Fibroblast of skin of back (primary cell): Measurements from ENCODE around the gene KANSL1L.

ENCODE experiments used
- DNase-seq: peaks from one replicate; pipeline ENCODE4 v3.0.0-alpha.2; 2013

Gene KANSL1L

DNA sequence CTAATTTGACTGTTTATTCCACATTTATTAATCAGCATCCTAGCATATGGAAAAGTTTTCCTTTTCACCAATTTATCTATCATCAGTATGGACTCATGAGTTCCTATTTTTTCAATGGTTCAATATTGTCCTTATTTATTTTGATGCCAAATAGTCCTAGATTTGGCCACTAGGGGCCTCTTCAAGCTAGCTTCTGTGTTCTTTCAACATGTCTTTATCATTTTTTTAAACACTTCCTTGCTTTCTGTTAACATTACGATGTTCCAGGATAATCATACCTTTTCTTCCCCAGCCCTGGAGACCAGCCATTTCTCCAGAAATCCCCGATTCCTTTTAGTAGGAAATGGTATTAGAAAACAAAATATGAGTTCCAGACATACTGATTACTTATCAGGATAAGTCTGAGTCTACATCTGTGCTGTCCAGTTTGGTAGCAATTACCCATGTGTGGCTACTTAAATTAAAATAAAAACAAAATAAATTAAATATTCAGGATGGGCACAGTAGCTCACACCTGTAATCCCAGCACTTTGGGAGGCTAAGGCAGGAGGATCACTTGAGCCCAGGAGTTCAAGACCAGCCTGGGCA, 98.2 kb downstream of the KANSL1L start:
- peak; percentile 49 for DNase-seq

DNA sequence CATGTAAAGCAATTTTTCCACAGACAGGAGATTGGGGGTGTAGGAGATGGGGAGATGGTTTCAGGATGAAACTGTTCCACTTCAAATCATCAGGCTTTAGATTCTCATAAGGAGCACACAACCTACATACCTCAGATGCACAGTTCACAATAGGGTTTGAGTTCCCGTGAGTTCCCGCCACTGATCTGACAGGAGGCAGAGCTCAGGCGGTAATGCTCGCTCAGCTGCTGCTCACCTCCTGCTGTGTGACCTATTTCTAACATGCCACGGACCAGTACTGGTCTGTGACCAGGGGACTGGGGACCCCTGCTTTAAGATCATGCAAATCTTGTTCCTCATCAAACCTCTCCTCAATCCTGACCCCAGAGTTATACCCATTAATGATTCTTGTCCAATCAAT, 98.7 kb downstream of the KANSL1L start:
- no peak for DNase-seq

DNA sequence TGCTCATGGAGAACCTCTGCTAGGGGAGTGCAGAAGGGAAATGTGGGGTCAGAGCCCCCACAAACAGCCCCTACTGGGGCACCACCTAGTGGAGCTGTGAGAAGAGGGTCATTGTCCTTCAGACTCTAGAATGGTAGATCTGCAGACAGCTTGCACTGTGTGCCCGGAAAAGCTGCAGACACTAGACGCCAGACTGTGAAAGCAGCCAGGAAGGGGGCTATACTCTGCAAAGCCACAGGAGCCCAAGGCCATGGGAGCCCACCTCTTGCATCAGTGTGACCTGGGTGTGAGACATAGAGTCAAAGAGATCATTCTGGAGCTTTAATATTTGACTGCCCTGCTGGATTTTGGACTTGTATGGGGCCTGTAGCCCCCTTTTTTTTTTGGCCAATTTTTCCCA, 107.9 kb downstream of the KANSL1L start:
- DNase-seq: no peak

DNA sequence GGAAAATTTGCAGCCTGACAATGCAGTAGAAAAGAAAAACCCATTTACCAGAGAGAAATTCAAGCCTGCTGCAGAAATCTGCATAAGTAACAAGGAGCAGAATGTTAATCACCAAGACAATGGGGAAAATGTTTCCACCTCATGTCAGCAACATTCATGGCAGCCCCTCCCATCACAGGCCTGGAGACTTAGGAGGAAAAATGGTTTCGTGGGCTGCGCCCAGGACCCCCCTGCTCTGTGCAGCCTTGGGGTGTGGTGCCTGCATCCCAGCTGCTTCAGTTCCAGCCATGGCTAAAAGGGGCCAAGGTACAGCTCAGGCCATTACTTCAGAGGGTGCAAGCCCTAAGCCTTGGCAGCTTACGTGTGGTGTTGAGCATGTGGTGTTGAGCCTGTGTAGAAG, 115.4 kb downstream of the KANSL1L start:
- DNase-seq: no peak

DNA sequence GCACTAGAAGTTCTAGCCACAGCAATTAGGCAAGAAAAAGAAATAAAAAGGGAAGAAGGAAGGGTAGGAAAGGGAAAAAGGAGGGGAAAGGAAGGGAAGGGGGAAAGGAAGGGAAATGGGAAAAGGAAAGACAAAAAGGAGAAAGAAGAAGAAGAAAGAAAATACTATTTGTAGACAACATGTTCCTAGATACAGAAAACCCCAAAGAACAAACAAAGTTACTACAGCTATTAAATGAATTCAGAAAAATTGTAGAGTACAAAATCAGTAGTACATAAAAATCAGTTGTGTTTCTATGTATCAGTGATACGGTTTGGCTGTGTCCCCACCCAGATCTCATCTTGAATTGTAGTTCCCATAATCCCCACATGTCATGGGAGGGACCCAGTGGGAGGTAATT, 116.5 kb downstream of the KANSL1L start:
- no peak for DNase-seq

DNA sequence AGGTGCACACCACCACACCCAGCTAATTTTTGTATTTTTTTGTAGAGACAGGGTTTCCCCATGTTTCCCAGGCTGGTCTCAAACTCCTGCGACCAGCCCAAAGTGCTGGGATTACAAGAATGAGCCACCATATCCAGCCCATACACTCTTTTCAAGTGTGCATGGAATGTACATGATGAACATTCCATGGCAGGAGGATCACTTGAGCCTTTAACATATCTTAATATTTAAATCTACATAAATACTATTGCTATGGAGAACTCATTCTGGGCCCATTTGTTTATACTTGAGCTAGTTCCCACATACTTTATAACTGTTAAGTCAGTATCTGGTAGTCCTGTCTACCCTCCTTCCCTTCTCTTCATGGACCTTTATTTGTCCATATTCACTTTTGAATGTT, 120.3 kb downstream of the KANSL1L start:
- DNase-seq: peak; percentile 2

DNA sequence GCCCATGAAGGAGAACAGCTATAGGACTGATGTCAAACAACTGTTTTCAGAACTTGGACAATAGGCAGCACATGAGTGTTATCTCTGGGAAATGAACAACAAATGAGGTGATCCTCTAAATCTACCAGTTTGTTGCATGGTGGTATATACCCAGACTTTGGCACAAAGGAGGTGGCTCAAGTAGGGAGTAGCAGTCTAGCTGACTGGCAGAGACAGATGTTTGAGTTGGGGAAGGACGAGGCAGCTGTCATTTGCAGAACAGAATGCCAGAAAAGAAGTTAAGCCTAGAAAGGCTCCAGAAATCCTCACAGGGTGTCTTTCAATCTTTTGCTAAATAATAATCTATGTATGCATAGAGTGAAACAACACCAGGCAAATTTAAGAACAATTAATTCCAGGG, 121.4 kb downstream of the KANSL1L start:
- DNase-seq: no peak

DNA sequence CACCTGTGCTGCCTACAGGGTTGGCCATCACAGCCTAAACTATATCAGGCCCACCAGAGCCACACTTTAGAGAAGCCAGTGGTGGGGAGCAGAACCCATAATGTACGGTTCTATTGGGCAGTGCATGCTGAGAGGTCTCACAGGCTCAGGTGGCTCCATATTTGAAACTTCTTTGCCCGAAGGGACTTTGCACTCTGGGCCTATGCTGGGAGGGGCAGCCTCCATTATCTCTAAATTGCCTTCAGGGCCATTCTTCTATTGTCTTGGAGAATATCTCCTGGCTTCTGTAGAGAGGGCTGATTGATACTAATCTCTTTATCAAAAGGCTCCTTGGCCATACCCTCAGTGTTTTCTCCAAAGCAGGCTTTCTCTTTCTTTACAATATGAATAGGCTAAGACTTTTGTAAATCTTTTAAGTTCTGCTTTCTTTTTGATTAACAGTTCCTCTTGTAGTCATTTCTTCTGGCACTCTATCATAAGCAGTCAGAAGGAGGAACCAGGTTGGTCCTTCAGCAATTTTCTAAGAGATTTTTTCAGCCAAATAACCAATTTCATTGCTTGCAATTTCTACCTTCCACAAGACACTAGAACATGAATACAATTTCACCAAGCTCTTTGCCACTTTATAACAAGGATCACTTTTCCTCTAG, 124.2 kb downstream of the KANSL1L start:
- DNase-seq: no peak

DNA sequence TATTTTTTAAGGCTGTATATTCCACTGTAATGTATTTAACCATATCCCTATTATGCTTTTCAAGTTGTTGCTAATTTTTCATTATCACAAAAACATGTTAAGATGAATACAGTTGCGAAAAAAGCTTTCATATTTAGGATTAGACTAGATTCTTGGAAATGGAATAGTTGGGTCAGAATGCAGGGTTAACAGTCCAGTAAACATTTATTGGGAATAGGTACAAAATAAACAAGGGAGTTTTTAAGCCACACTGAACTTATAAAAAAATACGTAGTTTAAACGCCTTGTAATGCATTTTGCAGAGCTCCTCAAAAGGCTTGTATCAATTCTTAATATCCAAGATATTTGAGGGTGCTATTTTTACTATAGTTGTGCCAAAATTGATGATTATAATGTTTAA, 133.1 kb downstream of the KANSL1L start:
- DNase-seq: no peak

DNA sequence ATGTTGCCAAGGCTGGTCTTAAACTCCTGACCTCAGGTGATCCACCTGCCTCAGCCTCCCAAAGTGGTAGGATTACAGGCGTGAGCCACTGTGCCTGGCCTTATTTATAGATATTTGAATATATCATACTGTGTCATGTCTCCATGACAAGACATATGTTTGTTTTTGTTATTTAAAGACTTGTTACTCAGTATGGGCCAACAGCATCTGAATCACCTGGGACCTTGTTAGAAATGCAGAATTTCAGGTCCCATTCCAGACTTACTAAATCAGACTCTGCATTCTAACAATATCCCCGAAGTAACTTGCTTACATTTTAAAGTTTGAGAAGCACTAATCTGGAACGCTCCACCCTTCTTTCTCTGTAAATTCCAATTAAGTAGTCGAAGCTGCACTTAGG, 135.5 kb downstream of the KANSL1L start:
- DNase-seq: no peak

DNA sequence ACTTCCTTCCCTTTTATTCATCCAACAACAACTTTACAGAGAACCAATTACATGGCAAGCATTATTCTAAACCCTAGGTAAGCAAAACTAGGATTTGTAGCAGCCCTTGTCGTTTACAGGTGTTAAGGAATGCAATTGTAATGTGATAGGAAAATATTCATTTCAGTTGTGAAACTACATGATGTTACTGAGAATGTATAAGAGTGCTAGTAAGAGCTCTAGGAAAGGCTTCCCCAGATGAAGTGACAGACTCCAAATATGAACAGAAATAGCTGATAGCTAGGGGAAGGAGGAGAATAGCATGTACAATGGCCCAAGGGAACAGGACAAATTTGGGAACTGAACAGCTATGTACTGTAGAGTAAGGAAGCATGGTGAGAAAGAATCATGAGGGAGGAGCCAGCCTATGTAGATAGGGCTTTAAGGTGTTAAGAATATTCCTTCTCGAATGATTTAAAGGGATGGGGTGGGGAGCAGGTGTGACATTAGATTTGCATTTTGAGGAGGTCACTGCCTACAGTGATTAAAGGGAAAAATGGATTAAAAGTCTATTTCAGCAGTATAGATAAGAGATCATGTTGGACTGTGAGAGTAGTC, 137.0 kb downstream of the KANSL1L start:
- no peak for DNase-seq

DNA sequence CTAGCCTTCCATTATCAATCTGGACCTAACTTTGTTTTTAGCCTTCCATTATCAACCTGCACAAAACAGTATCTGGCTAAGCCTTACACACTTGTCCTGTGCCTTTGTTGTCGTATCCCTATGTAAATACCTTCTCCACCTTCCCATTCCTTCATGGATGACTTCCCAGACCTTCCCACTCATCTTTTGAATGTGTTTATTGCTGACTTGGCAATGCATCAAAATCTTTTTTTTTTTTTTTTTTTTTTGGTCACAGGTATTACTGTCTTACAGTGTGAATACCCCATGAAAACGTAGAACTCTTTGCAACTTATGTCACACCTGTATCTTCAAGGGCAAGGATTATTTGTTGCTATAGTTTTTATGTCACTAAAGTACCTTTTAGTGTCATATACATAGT, 143.0 kb downstream of the KANSL1L start:
- DNase-seq: no peak

DNA sequence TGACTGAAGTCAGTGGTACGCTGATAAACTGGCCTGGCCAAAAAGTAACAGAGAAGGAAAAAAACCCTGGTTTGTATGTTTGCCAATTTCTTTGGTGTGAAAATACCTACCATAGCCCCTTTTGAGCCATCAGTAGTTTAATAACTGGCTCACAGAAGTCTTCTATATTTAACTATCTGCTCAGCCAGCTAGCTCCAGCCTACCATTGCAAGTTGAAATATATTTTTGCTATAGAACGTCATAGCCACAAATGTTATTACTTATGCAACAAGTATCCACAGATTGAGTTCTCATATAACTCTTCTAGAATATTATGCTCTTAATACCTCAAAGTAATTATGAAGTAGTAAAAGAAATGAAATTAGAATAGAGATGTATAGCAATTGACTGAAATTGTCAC, 143.6 kb downstream of the KANSL1L start:
- DNase-seq: no peak

DNA sequence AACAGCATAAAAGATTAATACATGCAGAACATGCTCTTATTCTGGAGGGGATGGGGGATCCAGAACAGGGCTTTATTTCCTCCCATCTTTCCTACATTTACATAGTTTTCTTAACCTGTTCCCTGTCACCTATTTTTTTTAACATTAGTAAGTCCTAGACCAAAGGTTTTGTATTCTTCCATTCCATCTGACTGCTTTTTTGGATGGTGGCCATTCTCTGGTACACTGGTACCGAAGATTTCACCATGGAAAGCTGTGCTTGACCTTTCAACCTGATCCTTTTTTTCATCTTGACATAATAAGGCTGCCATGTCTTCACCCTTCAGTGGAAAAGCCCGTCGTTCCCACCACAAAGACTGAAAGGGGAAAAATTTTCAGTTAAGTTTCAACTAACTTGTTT, 148.4 kb downstream of the KANSL1L start:
- DNase-seq: no peak

DNA sequence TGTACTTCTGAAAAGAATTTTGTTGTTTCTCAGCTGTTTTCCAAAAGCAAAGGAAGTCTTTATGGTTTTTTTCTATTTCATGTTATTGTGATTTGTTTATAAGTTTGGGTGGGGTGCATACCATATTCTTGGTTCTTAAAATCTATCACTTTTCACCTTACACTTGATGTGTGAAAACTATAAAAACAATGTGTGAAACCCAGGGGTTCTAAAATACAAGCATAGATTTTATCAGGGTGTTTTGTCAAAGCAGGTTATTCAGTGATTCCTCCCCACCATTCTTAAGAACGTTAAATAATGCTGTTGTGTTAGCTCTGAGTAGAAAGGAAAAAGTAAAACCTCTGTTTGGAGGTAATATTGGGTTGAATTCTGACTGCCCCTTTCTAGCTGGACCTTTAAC, 151.1 kb downstream of the KANSL1L start:
- DNase-seq: no peak

DNA sequence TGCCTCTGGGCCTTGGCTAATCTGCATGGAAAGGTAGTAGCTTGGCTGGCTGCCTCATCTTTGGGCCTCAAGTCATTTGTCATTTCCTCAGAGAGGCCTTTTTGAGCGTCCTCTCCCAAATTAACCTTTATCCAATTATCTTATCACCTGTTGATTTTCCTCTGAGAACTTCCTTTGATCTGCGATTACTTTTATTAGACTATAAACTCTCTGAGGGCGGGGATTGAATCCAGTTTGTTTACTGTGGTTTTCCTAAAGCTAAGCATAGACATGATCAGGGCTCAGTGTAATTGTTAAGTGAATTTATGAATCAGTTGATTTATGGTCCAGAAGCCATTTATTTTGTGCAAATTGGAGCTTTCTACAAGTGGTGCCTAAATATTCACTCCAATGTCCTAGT, 161.3 kb downstream of the KANSL1L start:
- DNase-seq: no peak

DNA sequence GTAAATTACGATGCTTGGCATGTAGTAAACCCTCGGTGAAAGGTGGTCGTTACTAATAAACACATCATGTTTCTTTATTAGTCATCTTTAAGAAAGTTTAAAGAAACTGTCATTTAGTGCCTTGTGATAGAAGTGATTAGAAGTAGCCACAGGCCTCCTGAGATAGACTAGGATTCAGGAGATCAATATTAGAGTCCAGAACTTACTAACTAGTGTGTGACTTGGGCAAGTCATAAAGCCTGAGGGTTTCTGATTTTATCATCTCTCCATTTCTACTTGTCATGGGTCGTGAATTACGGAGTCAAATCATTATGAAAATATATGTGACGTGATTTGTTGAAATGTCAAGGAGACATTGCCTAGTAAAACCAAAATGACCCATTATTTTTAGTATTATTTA, 162.1 kb downstream of the KANSL1L start:
- no peak for DNase-seq

DNA sequence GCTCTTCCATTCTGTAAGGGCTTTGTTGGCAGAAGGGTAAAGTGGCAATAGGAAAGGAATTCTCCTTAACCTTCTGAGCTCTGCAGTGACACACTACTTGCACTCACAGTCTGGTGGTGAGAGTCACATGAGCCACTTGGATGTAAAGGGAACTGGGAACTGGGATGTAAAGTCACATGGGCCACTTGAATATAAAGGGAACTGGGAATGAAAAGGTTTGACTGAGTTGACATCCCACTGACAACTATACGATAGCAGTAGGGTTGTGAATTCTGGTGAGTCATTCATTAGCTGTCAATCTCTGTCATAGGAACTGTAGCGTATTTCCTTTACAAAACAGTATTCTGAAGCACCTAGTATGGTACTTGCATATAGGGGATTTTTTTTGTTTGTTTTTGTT, 163.3 kb downstream of the KANSL1L start:
- no peak for DNase-seq

DNA sequence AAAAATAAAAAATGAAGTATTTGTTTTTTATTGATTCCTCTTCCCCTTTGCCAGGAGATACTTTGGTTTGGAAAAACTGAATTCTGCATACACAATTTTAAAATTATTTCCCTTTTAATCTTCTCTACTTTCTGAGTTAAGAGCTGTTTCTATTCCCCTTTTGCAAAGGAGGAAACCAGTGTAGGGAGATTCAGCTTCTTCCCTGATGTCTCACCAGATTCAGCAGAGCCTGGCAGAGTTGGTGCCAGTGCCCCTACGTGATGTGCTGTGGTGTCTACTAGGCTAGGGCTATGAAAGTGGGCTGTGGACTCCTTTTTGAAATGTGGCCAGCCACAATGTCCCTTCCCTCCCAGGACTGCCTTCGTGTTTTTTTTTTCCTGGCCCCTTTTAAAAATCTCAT, 166.3 kb downstream of the KANSL1L start:
- no peak for DNase-seq

DNA sequence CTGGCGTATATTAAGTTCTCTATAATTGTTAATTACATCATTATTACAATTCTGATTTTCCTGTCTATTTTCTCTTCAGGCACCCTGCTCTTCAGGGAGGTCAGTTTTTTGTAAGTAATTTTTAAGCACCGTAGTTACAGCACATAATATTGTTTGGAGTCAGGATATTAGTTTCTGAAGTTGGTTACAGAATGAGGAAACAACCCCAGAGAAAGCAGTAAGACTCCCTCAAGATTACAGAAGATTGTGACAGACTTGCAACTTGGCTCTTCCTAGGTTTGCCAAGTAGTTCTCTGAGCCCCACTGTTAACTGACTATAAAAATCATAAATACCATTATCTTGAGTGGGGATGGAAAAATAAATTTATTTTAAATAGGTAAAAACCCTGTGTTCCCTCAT, 167.8 kb downstream of the KANSL1L start:
- DNase-seq: no peak

DNA sequence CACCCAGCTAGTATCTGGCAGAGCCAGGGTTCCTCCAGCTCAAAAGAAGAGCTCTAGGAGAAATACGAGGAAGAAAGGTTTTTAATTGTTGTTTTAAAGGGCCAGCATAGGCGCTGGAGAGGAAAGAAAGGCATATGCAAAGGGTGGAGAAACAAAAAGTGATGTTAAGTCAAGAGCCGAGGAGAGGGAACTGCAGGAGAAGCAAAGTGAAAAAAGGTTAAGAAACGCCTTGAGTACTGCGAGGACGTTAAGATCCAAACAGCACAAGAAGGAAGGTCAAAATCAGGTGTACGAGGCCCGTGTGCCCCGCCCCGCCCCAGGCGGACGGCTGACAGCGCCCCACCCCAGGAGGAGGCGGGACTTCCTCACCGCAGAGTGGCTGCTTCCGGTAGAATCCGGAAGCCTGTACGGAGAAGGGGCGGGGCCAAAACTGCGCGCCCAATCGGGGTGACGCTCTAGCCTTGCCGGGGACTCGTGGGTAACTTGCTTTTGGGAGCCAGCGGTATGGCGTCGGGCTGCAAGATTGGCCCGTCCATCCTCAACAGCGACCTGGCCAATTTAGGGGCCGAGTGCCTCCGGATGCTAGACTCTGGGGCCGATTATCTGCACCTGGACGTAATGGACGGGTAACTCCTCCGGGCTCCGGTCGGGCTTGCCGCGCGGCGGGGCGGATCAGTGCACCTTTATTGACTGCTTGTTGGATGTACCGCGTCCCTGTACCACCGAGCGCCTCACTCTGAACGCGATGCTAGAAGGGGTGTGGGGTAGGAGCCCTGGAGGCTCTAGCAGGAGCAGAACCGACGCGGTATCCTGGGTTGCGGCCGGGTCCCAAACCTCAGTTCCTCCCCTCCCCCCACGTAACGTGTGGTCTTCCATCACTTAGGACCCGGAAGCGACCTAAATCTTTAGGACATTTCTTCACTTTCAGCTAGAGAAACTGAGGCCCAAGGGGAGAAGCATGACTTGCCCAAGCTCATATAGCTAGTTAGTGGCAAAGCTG, 168.8 kb downstream of the KANSL1L start, which contains the start of gene RPE:
Gene RPE (plus strand): TSS at position 481 of the 1,000 bp plus-strand sequence. CDS start 24 bp downstream, at position 505.
- DNase-seq: peak; percentile 93

DNA sequence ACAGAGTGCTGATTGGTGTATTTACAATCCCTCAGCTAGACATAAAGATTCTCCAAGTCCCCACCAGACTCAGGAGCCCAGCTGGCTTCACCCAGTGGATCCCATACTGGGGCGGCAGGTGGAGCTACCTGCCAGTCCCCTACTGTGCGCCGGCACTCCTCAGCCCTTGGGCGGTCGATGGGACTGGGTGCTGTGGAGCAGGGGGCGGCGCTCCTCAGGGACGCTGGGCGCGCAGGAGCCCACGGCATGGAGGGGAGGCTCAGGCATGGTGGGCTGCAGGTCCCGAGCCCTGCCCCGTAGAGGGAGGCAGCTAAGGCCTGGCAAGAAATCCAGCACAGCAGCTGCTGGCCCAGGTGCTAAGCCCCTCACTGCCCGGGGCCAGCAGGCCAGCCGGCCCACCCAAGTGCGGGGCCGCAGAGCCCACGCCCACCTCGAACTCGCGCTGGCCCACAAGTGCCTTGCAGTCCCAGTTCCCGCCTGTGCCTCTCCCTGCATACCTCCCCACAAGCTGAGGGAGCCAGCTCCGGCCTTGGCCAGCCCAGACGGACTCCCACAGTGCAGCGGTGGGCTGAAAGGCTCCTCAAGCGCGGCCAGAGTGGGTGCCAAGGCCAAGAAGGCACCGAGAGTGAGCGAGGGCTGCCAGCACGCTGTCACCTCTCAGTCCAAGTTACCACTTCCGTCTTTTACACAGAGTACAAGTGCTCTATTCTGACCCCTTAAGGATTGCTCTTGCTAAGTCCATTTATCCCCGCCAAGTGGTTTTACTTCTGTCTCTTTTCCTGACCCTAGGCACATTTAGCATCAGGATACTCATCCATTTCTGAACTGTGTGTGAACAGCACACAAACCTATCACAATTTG, 170.5 kb downstream of the KANSL1L start:
- DNase-seq: no peak
